H9 (cell line): ENCODE data around the gene MVD. TPM values are rescaled to one million over a fixed set of nuclear protein-coding genes. Genes with fewer than 3 reads are reported as not detected.

Source experiments
- DNase-seq: peaks from one replicate; pipeline ENCODE4 v3.0.0-alpha.2; 2017
- H2AFZ ChIP-seq: one replicate; pipeline ENCODE4 v1.6.1; 2013; ENCODE audit warnings: mild to moderate bottlenecking, low read length, control low read depth, moderate library complexity
- H2AK5ac ChIP-seq: 2 replicates; pipeline ENCODE4 v1.6.1; 2013; ENCODE audit warnings: low read length, control low read depth, mixed read lengths; ENCODE audit not compliant: insufficient read length
- H2BK120ac ChIP-seq: one replicate; pipeline ENCODE4 v1.6.1; 2013; ENCODE audit warnings: low read depth, mild to moderate bottlenecking, low read length, control low read depth, inconsistent platforms; ENCODE audit not compliant: poor library complexity, severe bottlenecking
- H2BK12ac ChIP-seq: 2 replicates; pipeline ENCODE4 v1.6.1; 2013; ENCODE audit warnings: low read length, control low read depth, mixed read lengths, low read depth; ENCODE audit not compliant: insufficient read length
- H2BK15ac ChIP-seq: 2 replicates; pipeline ENCODE4 v1.6.1; 2013; ENCODE audit warnings: low read depth, low read length, control low read depth
- H2BK20ac ChIP-seq: one replicate; pipeline ENCODE4 v1.6.1; 2013; ENCODE audit warnings: low read depth, mild to moderate bottlenecking, low read length, control low read depth, inconsistent platforms; ENCODE audit not compliant: poor library complexity, severe bottlenecking
- H2BK5ac ChIP-seq: 2 replicates; pipeline ENCODE4 v1.6.1; 2013; ENCODE audit warnings: low read length, control low read depth, mixed read lengths; ENCODE audit not compliant: insufficient read length
- H3K14ac ChIP-seq: 2 replicates; pipeline ENCODE4 v1.6.1; 2013; ENCODE audit warnings: low read length, control low read depth; ENCODE audit not compliant: insufficient read depth
- H3K18ac ChIP-seq: 2 replicates; pipeline ENCODE4 v1.6.1; 2013; ENCODE audit warnings: low read depth, mild to moderate bottlenecking, mixed read lengths, low read length, control low read depth; ENCODE audit not compliant: insufficient read length
- H3K23ac ChIP-seq: 2 replicates; pipeline ENCODE4 v1.6.1; 2013; ENCODE audit warnings: low read length, control low read depth, mixed read lengths, low read depth; ENCODE audit not compliant: insufficient read length
- H3K23me2 ChIP-seq: 2 replicates; pipeline ENCODE4 v1.6.1; 2013; ENCODE audit warnings: low read depth, mild to moderate bottlenecking, mixed read lengths, low read length, control low read depth; ENCODE audit not compliant: insufficient read length, poor library complexity, severe bottlenecking
- H3K27ac ChIP-seq: 2 replicates; pipeline ENCODE4 v1.5.1; 2013; ENCODE audit warnings: low read length, control low read depth, mixed read lengths, low read depth; ENCODE audit not compliant: insufficient read length
- H3K27me3 ChIP-seq: 2 replicates; pipeline ENCODE4 v1.6.1; 2013; ENCODE audit warnings: low read length, control low read depth, inconsistent platforms; ENCODE audit not compliant: insufficient read depth
- H3K4ac ChIP-seq: 2 replicates; pipeline ENCODE4 v1.6.1; 2013; ENCODE audit warnings: low read depth, mild to moderate bottlenecking, control low read depth, inconsistent platforms, low read length, moderate library complexity
- H3K4me1 ChIP-seq: 2 replicates; pipeline ENCODE4 v1.6.1; 2013; ENCODE audit warnings: low read length, control low read depth, inconsistent platforms; ENCODE audit not compliant: insufficient read depth
- H3K4me2 ChIP-seq: 2 replicates; pipeline ENCODE4 v1.6.1; 2013; ENCODE audit warnings: low read length, control low read depth, mixed read lengths; ENCODE audit not compliant: insufficient read length, insufficient read depth
- H3K56ac ChIP-seq: 2 replicates; pipeline ENCODE4 v1.6.1; 2013; ENCODE audit warnings: low read depth, mild to moderate bottlenecking, mixed read lengths, low read length, control low read depth; ENCODE audit not compliant: insufficient read length
- H3K79me1 ChIP-seq: 2 replicates; pipeline ENCODE4 v1.6.1; 2013; ENCODE audit warnings: low read depth, mild to moderate bottlenecking, moderate library complexity, low read length, control low read depth, inconsistent platforms; ENCODE audit not compliant: insufficient read depth, poor library complexity, severe bottlenecking
- H3K79me2 ChIP-seq: 2 replicates; pipeline ENCODE4 v1.6.1; 2013; ENCODE audit warnings: low read length, control low read depth, inconsistent platforms; ENCODE audit not compliant: insufficient read depth
- H3K9ac ChIP-seq: 2 replicates; pipeline ENCODE4 v1.6.1; 2013; ENCODE audit warnings: low read length, control low read depth, mixed read lengths; ENCODE audit not compliant: insufficient read length; ENCODE audit errors: extremely low read depth
- H3K9me3 ChIP-seq: one replicate; pipeline ENCODE4 v1.6.1; 2013; ENCODE audit warnings: low read depth, low read length, inconsistent platforms; ENCODE audit not compliant: control insufficient read depth
- H3T11ph ChIP-seq: one replicate; pipeline ENCODE4 v1.6.1; 2013; ENCODE audit warnings: mild to moderate bottlenecking, low read length, control low read depth, inconsistent platforms
- H4K20me1 ChIP-seq: one replicate; pipeline ENCODE4 v1.6.1; 2013; ENCODE audit not compliant: control insufficient read depth, insufficient read length, insufficient read depth
- H4K5ac ChIP-seq: 2 replicates; pipeline ENCODE4 v1.6.1; 2013; ENCODE audit warnings: low read depth, mild to moderate bottlenecking, mixed read lengths, low read length, control low read depth; ENCODE audit not compliant: insufficient read length
- H4K8ac ChIP-seq: replicated peaks from 2 replicates; pipeline ENCODE4 v1.6.1; 2013; ENCODE audit warnings: low read length, control low read depth, mixed read lengths, low read depth; ENCODE audit not compliant: insufficient read length
- H4K91ac ChIP-seq: 2 replicates; pipeline ENCODE4 v1.6.1; 2013; ENCODE audit warnings: low read depth, mild to moderate bottlenecking, moderate library complexity, mixed read lengths, low read length, control low read depth; ENCODE audit not compliant: insufficient read length
- H3K27ac Mint-ChIP-seq, 3 experiments: 2 replicates in 2 of 3; 3 replicates in 1 of 3; pipeline ENCODE4 v1.8.0; 2020 to 2021; ENCODE audit warnings: mixed read lengths in 3 of 3, mild to moderate bottlenecking in 1 of 3, moderate library complexity in 1 of 3
- H3K27me3 Mint-ChIP-seq: 2 replicates; pipeline ENCODE4 v1.8.0; 2021; ENCODE audit warnings: low read depth, mild to moderate bottlenecking, moderate library complexity, mixed read lengths
- H3K36me3 Mint-ChIP-seq, 3 experiments: 2 replicates in 2 of 3; 3 replicates in 1 of 3; pipeline ENCODE4 v1.8.0; 2020 to 2021; ENCODE audit warnings: low read depth in 3 of 3, mixed read lengths in 3 of 3; ENCODE audit not compliant: insufficient read depth in 1 of 3
- H3K4me1 Mint-ChIP-seq, 2 experiments: 2 replicates each; pipeline ENCODE4 v1.8.0; 2020; ENCODE audit warnings: mixed read lengths in 2 of 2
- H3K4me3 Mint-ChIP-seq, 2 experiments: 2 replicates in 1 of 2; 3 replicates in 1 of 2; pipeline ENCODE4 v1.8.0; 2020 to 2021; ENCODE audit warnings: mild to moderate bottlenecking in 2 of 2, mixed read lengths in 2 of 2, moderate library complexity in 1 of 2
- H3K9me3 Mint-ChIP-seq, 2 experiments: 2 replicates in 1 of 2; 3 replicates in 1 of 2; pipeline ENCODE4 v1.8.0; 2020; ENCODE audit warnings: mild to moderate bottlenecking in 2 of 2, mixed read lengths in 2 of 2, moderate library complexity in 1 of 2
- WGBS: extraction: QIAGEN DNeasy Blood & Tissue Kit; methylation state at CpG from one replicate; pipeline ENCODE4 v1.1.7; 2013; ENCODE audit warnings: missing lambda C conversion rate, low lambda C conversion rate, mixed read lengths; ENCODE audit not compliant: insufficient read length; ENCODE audit errors: extremely low coverage; 5-methylcytosine and 5-hydroxymethylcytosine counted together
- total RNA-seq: library from RNA; stranded (reverse); gene quantifications from 2 replicates; pipeline ENCODE4 v1.2.1, GENCODE V29; 2021
- TF ChIP-seq, protein P1 (sequence below): fragments of 200-600 bp; sonication (generic); conservative IDR thresholded peaks from 3 replicates; pipeline ENCODE4 v1.8.0; 2021; ENCODE audit warnings: antibody characterized with exemption, mild to moderate bottlenecking

MVD gene
- total RNA-seq, 1 experiment from 2014 or later = 53.2 TPM

- TF ChIP-seq, protein P1, sequence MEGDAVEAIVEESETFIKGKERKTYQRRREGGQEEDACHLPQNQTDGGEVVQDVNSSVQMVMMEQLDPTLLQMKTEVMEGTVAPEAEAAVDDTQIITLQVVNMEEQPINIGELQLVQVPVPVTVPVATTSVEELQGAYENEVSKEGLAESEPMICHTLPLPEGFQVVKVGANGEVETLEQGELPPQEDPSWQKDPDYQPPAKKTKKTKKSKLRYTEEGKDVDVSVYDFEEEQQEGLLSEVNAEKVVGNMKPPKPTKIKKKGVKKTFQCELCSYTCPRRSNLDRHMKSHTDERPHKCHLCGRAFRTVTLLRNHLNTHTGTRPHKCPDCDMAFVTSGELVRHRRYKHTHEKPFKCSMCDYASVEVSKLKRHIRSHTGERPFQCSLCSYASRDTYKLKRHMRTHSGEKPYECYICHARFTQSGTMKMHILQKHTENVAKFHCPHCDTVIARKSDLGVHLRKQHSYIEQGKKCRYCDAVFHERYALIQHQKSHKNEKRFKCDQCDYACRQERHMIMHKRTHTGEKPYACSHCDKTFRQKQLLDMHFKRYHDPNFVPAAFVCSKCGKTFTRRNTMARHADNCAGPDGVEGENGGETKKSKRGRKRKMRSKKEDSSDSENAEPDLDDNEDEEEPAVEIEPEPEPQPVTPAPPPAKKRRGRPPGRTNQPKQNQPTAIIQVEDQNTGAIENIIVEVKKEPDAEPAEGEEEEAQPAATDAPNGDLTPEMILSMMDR = no peak
- peaks cover 13 to 54% (median 48%) of the 10 kb centered on the region in 3 experiments; a peak in 6 of 7 replicates for H3K36me3 Mint-ChIP-seq
- Histone ChIP-seq H3K79me1 (no peaks in the 10 kb centered on the region), H3K27me3 (no peaks in the 10 kb centered on the region), H3K27ac (no peak overlapping the region), H3K56ac (no peak overlapping the region), H3K4me2 (no peak overlapping the region), H2BK20ac (no peak overlapping the region), H3K4ac (no peak overlapping the region), H3K9ac (no peak overlapping the region), H2BK5ac (no peak overlapping the region), H2AK5ac (no peak overlapping the region), H3K18ac (no peak overlapping the region), H3K79me2 (no peaks in the 10 kb centered on the region), H3K23ac (no peak overlapping the region), H4K5ac (no peak overlapping the region), H3K14ac (no peak overlapping the region), H3K4me1 (no peaks in the 10 kb centered on the region), H3K23me2 (peaks cover 15% of the 10 kb centered on the region), H2BK15ac (no peak overlapping the region), H2BK120ac (no peak overlapping the region), H4K20me1 (no peaks in the 10 kb centered on the region), H3K9me3 (no peaks in the 10 kb centered on the region), H2BK12ac (no peak overlapping the region), H2AFZ (no peak overlapping the region), H3T11ph (no peak overlapping the region), H4K91ac (no peak overlapping the region), H4K8ac (no peak overlapping the region)
- DNase-seq = no peak
- no peak overlapping the region for H3K27ac Mint-ChIP-seq
- H3K4me1 Mint-ChIP-seq = peaks cover 0 to 20% of the 10 kb centered on the region in 2 experiments; a peak in 3 of 4 replicates
- no peaks in the 10 kb centered on the region; a peak in 1 of 5 replicates for H3K9me3 Mint-ChIP-seq
- H3K4me3 Mint-ChIP-seq = no peak overlapping the region
- peaks cover 2% of the 10 kb centered on the region; the same call in 1 of the 2 replicates for H3K27me3 Mint-ChIP-seq
- no CpG with 5 or more reads among the region's 12 CpGs for WGBS
Measured at GRCh38 chr16:88630433-88630832, 32.5 kb downstream of the MVD start.
